DND-41 (cell line): ENCODE data around the gene PTPRD.

Experiments used
- ATAC-seq: fragments of 200-7000 bp; cut with Tn5 transposase; 3 replicates; pipeline ENCODE4 v1.9.1; 2021; ENCODE audit warnings: low read depth; ENCODE audit not compliant: insufficient read depth
- DNase-seq: peaks from one replicate; pipeline ENCODE4 v3.0.0-alpha.2; 2020
- H2AFZ ChIP-seq: 2 replicates; pipeline ENCODE4 v1.6.0; 2012; ENCODE audit warnings: low read depth, low read length
- H3K27ac ChIP-seq: 2 replicates; pipeline ENCODE4 v1.5.1; 2012; ENCODE audit warnings: low read length, inconsistent platforms
- H3K27me3 ChIP-seq: fragments of 200-600 bp; sonication (generic); 2 replicates; pipeline ENCODE4 v1.6.0; 2012; ENCODE audit warnings: low read length, mild to moderate bottlenecking, inconsistent platforms; ENCODE audit not compliant: insufficient read depth, poor library complexity
- H3K36me3 ChIP-seq: 2 replicates; pipeline ENCODE4 v1.5.1; 2012; ENCODE audit warnings: low read length, inconsistent platforms; ENCODE audit not compliant: insufficient read depth
- H3K4me1 ChIP-seq: 2 replicates; pipeline ENCODE4 v1.5.1; 2012; ENCODE audit warnings: mild to moderate bottlenecking, low read length; ENCODE audit not compliant: insufficient read depth
- H3K4me2 ChIP-seq: 2 replicates; pipeline ENCODE4 v1.6.0; 2012; ENCODE audit warnings: mild to moderate bottlenecking, moderate library complexity, low read length, inconsistent platforms; ENCODE audit not compliant: insufficient read depth
- H3K4me3 ChIP-seq, 2 experiments: fragments of 200-600 bp in 1 of 2; shearing (Covaris generic) in 1 of 2; 2 replicates each; pipeline ENCODE4 v1.5.1; 2012 to 2016; ENCODE audit warnings: inconsistent platforms in 2 of 2, low read length in 2 of 2, mild to moderate bottlenecking in 2 of 2, low read depth in 1 of 2, moderate library complexity in 1 of 2
- H3K79me2 ChIP-seq: 2 replicates; pipeline ENCODE4 v1.6.0; 2012; ENCODE audit warnings: low read length, inconsistent platforms; ENCODE audit not compliant: insufficient read depth
- H3K9ac ChIP-seq: 2 replicates; pipeline ENCODE4 v1.6.0; 2012; ENCODE audit warnings: low read depth, mild to moderate bottlenecking, inconsistent platforms, low read length, moderate library complexity
- H3K9me3 ChIP-seq: 2 replicates; pipeline ENCODE4 v1.5.1; 2012; ENCODE audit warnings: low read length, moderate library complexity, mild to moderate bottlenecking, inconsistent platforms; ENCODE audit not compliant: insufficient read depth, severe bottlenecking
- H4K20me1 ChIP-seq: 2 replicates; pipeline ENCODE4 v1.6.0; 2012; ENCODE audit warnings: low read length; ENCODE audit not compliant: insufficient read depth
- EZH2 ChIP-seq: IDR thresholded peaks from 3 replicates; pipeline ENCODE4 v1.6.1; 2012; ENCODE audit warnings: borderline replicate concordance, low read depth, mild to moderate bottlenecking, moderate library complexity, low read length, inconsistent platforms; ENCODE audit not compliant: severe bottlenecking
- TF ChIP-seq, protein P1 (sequence below): IDR thresholded peaks from 2 replicates; pipeline ENCODE4 v1.5.1; 2012; ENCODE audit warnings: borderline replicate concordance, low read length, moderate library complexity, mild to moderate bottlenecking; ENCODE audit not compliant: poor library complexity, severe bottlenecking; ENCODE audit errors: extremely low read depth

PTPRD gene

DNA sequence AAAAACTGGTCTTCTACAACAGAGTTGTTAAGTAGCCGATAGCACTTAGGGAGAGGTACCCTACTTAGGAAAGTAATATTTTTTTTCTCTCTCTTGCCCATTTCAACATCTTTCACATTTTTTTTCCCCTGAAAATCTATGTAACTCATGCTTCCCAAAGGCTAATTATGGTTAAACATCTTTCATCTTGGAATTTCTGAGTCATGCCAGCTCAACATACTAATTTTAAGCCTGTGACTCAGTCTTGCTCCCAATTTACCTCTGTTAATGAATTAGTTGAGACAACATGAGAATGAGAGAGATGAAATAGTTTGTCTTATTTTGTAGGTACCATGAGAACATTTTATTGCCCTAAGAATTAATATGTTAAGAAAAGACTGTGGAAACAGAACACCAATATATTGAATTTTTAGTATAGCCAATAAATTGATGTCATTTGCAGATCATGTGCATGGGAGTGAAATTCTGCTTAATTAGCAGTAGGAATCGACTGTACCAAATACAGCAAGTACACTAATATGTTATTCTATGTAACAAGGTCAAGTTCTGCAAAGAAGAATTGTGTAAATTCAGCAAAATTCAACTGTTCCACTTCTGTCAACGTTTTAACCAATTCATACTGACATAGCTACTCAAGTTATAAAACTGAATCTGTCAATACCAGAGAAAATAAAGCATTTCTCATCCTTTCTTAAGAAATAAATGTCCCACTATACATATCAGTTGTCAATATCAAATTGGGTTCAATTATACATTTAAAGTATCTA lies 550.0 kb downstream of the PTPRD start:
- DNase-seq, result no peak
- no peak for TF ChIP-seq EZH2
- TF ChIP-seq, protein P1, sequence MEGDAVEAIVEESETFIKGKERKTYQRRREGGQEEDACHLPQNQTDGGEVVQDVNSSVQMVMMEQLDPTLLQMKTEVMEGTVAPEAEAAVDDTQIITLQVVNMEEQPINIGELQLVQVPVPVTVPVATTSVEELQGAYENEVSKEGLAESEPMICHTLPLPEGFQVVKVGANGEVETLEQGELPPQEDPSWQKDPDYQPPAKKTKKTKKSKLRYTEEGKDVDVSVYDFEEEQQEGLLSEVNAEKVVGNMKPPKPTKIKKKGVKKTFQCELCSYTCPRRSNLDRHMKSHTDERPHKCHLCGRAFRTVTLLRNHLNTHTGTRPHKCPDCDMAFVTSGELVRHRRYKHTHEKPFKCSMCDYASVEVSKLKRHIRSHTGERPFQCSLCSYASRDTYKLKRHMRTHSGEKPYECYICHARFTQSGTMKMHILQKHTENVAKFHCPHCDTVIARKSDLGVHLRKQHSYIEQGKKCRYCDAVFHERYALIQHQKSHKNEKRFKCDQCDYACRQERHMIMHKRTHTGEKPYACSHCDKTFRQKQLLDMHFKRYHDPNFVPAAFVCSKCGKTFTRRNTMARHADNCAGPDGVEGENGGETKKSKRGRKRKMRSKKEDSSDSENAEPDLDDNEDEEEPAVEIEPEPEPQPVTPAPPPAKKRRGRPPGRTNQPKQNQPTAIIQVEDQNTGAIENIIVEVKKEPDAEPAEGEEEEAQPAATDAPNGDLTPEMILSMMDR, result no peak
- Histone ChIP-seq H3K9me3 (no peaks in the 10 kb centered on the region), H3K27me3 (no peaks in the 10 kb centered on the region), H4K20me1 (no peaks in the 10 kb centered on the region), H3K4me1 (no peaks in the 10 kb centered on the region), H3K79me2 (no peaks in the 10 kb centered on the region), H2AFZ (no peak overlapping the region), H3K4me3 (no peak overlapping the region), H3K9ac (no peak overlapping the region), H3K36me3 (no peaks in the 10 kb centered on the region), H3K4me2 (no peak overlapping the region), H3K27ac (no peak overlapping the region)
- ATAC-seq, result no peak

DNA sequence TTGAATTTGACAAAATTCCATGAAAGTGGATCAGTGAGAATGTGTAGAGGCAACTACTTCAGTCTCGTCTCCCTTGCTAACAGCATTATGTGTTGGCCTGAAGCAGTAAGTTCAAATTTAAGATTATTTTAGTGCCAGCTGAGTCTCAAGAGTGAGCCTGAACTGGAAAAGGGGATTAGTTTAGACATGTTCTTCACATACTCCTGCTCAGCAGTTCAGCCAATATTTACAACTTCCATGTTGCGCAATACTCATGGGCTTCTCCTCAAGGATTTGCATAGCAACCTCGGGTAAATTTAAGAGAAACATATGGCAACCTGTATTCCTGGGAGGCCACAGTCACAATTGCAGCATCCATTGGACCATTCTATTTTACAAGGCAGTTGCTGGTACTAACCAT lies 553.8 kb downstream of the PTPRD start:
- no peaks in the 10 kb centered on the region for H4K20me1 ChIP-seq
- no peak for DNase-seq
- no peak for ATAC-seq
- no peak overlapping the region for H3K4me3 ChIP-seq
- H3K27me3 ChIP-seq, result no peaks in the 10 kb centered on the region
- no peak overlapping the region for H3K4me2 ChIP-seq
- no peak overlapping the region for H2AFZ ChIP-seq
- no peaks in the 10 kb centered on the region for H3K36me3 ChIP-seq
- no peak for TF ChIP-seq EZH2
- TF ChIP-seq, protein P1, result no peak
- H3K79me2 ChIP-seq, result no peaks in the 10 kb centered on the region
- no peak overlapping the region for H3K27ac ChIP-seq
- H3K9ac ChIP-seq, result no peak overlapping the region
- H3K4me1 ChIP-seq, result no peaks in the 10 kb centered on the region
- no peaks in the 10 kb centered on the region for H3K9me3 ChIP-seq

DNA sequence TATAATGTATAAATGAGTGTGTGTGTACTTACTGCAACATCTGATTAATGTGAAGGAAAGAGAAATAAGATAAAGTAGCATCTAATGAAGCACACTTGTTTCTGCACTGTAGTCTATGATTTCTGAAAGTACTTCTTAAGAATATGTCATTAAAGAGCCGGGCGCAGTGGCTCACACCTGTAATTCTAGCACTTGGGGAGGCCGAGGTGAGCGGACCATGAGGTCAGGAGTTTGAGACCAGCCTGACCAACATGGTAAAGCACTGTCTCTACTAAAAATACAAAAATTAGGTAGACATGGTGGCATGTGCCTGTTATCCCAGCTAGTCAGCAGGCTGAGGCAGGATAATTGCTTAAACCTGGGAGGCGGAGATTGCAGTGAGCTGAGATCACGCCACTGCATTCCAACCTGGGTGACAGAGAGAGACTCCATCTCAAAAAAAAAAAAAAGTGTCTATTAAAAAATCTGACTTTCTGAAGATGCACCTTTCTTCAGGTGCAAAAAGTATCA lies 556.9 kb downstream of the PTPRD start:
- no peak overlapping the region for H3K4me3 ChIP-seq
- ATAC-seq, result no peak
- no peaks in the 10 kb centered on the region for H3K27me3 ChIP-seq
- H3K79me2 ChIP-seq, result no peaks in the 10 kb centered on the region
- no peak overlapping the region for H3K4me2 ChIP-seq
- H3K9me3 ChIP-seq, result no peaks in the 10 kb centered on the region
- no peaks in the 10 kb centered on the region for H3K4me1 ChIP-seq
- H3K36me3 ChIP-seq, result no peaks in the 10 kb centered on the region
- no peak for DNase-seq
- H2AFZ ChIP-seq, result no peak overlapping the region
- no peak overlapping the region for H3K9ac ChIP-seq
- no peak overlapping the region for H3K27ac ChIP-seq
- no peak for TF ChIP-seq EZH2
- TF ChIP-seq, protein P1, result no peak
- H4K20me1 ChIP-seq, result no peaks in the 10 kb centered on the region
